Sigmoid colon (tissue), 4 donors: ENCODE measurements around the gene SLC39A11.

ENCODE experiments used
- CTCF ChIP-seq, 4 experiments: fragments of 450-650 bp in 3 of 4; fragments of 200-600 bp in 1 of 4; IDR thresholded peaks; one replicate each; pipeline ENCODE4 v1.5.1; 2016 to 2019; ENCODE audit warnings: antibody characterized with exemption in 4 of 4, mild to moderate bottlenecking in 3 of 4, moderate library complexity in 2 of 4
- POLR2A ChIP-seq, 2 donors: fragments of 450-650 bp; IDR thresholded peaks; one replicate each; pipeline ENCODE4 v1.6.1; 2016; ENCODE audit warnings: antibody characterized with exemption in 2 of 2, mild to moderate bottlenecking in 2 of 2, moderate library complexity in 2 of 2
- POLR2AphosphoS5 ChIP-seq, 4 donors: sonication (generic); formaldehyde crosslinking; IDR thresholded peaks; one replicate each; pipeline ENCODE4 v1.6.1; 2017; ENCODE audit warnings: antibody characterized with exemption in 4 of 4

GRCh38 chr17:72943826-72944689 is 148.4 kb downstream of the SLC39A11 start:
- no peak for TF ChIP-seq CTCF (IDR thresholded peaks at IDR 0.05)
- no peak for TF ChIP-seq POLR2A (IDR thresholded peaks at IDR 0.05)
- no peak for TF ChIP-seq POLR2AphosphoS5 (IDR thresholded peaks at IDR 0.05)
